MCF 10A (cell line): ENCODE measurements around the gene RUNX3. TPM values are rescaled to one million over a fixed set of nuclear protein-coding genes. Genes with fewer than 3 reads are reported as not detected.

Experiments
- BruUV-seq: library from RNA; stranded (reverse); fragments of 400-500 nt; replicated peaks from 2 replicates; lab custom pipeline; 2021; lab: Mats Ljungman, UMichigan
- CTCF ChIA-PET: fragments of 300-600 bp; sonication (Branson Sonifier 250); formaldehyde crosslinking; extraction: SDS; loops from one replicate; lab custom pipeline; 2021; ENCODE audit warnings: antibody characterized with exemption, inconsistent platforms; lab: Yijun Ruan, JAX
- POLR2A ChIA-PET: fragments of 300-600, 350-650 bp; sonication (Branson Sonifier 250); formaldehyde crosslinking; extraction: SDS; loops from one replicate; lab custom pipeline; 2020; ENCODE audit warnings: antibody characterized with exemption, inconsistent platforms; lab: Yijun Ruan, JAX
- DNase-seq: peaks from one replicate; pipeline ENCODE4 v3.0.0-alpha.2; 2018; ENCODE audit not compliant: unreplicated experiment
- H3K27ac Mint-ChIP-seq: one replicate; pipeline ENCODE4 v1.8.0; 2022; ENCODE audit warnings: mild to moderate bottlenecking, low read depth, mixed read lengths; ENCODE audit not compliant: unreplicated experiment
- H3K27me3 Mint-ChIP-seq: one replicate; pipeline ENCODE4 v1.8.0; 2022; ENCODE audit warnings: mixed read lengths; ENCODE audit not compliant: insufficient read depth, unreplicated experiment
- H3K36me3 Mint-ChIP-seq: one replicate; pipeline ENCODE4 v1.8.0; 2022; ENCODE audit warnings: mild to moderate bottlenecking, moderate library complexity, mixed read lengths; ENCODE audit not compliant: insufficient read depth, unreplicated experiment
- H3K4me1 Mint-ChIP-seq: one replicate; pipeline ENCODE4 v1.8.0; 2022; ENCODE audit warnings: mixed read lengths; ENCODE audit not compliant: insufficient read depth, unreplicated experiment
- H3K4me3 Mint-ChIP-seq: one replicate; pipeline ENCODE4 v1.8.0; 2022; ENCODE audit warnings: mild to moderate bottlenecking, moderate library complexity, mixed read lengths; ENCODE audit not compliant: unreplicated experiment
- H3K9me3 Mint-ChIP-seq: one replicate; pipeline ENCODE4 v1.8.0; 2022; ENCODE audit warnings: mixed read lengths; ENCODE audit not compliant: unreplicated experiment
- intact Hi-C: fragments of 100-400 bp; cut with micrococcal nuclease; formaldehyde crosslinking; loops from 2 replicates; pipeline ENCODE4 v1.14.1; 2022
- total RNA-seq: library from RNA; stranded (reverse); gene quantifications from 2 replicates; pipeline ENCODE4 v1.2.3, GENCODE V29; 2022
- TF ChIP-seq, protein P1 (sequence below): fragments of 200-600 bp; IDR thresholded peaks from one replicate; pipeline ENCODE4 v1.8.0; 2022; ENCODE audit warnings: antibody characterized with exemption, mild to moderate bottlenecking; ENCODE audit not compliant: unreplicated experiment

RUNX3 gene
- total RNA-seq, 1 experiment from 2014 or later: not detected

GRCh38 chr1:24944318-24944717, 14.2 kb upstream of the RUNX3 start:
- Mint-ChIP-seq H3K36me3 (no peaks in the 10 kb centered on the region), H3K27ac (no peak overlapping the region), H3K9me3 (no peaks in the 10 kb centered on the region), H3K4me3 (no peak overlapping the region), H3K4me1 (peaks cover 6% of the 10 kb centered on the region), H3K27me3 (no peaks in the 10 kb centered on the region)
- BruUV-seq: no TSS peak
- ChIA-PET CTCF (no interaction called here), POLR2A (no interaction called here)
- TF ChIP-seq, protein P1, sequence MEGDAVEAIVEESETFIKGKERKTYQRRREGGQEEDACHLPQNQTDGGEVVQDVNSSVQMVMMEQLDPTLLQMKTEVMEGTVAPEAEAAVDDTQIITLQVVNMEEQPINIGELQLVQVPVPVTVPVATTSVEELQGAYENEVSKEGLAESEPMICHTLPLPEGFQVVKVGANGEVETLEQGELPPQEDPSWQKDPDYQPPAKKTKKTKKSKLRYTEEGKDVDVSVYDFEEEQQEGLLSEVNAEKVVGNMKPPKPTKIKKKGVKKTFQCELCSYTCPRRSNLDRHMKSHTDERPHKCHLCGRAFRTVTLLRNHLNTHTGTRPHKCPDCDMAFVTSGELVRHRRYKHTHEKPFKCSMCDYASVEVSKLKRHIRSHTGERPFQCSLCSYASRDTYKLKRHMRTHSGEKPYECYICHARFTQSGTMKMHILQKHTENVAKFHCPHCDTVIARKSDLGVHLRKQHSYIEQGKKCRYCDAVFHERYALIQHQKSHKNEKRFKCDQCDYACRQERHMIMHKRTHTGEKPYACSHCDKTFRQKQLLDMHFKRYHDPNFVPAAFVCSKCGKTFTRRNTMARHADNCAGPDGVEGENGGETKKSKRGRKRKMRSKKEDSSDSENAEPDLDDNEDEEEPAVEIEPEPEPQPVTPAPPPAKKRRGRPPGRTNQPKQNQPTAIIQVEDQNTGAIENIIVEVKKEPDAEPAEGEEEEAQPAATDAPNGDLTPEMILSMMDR: no peak
- intact Hi-C loops: no loop called here
- DNase-seq: no peak

DNA sequence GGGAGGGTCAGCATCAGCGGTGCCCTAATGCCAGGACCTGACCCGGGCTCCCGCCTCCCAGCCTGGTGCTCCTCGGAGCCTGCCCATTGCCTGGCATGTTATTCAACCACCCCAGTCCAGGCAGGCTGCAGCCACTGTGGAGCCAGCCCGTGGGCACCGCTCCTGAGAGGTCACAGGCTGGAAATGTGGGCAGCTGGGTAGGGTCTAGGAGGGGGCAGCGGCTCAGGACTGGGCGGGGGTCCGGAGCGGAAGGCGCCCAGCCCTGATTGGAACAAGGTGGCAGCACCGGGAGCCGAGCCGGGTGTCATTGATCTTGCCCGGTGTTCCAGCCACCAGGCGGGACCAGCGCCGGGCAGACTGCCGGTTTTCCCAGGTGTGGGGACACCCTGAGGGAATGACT, 12.7 kb upstream of the RUNX3 start:
- H3K4me3 Mint-ChIP-seq: no peak overlapping the region
- H3K27ac Mint-ChIP-seq: no peak overlapping the region
- H3K4me1 Mint-ChIP-seq: no peaks in the 10 kb centered on the region
- POLR2A ChIA-PET: no interaction called here
- BruUV-seq: no TSS peak
- no peak for DNase-seq
- H3K36me3 Mint-ChIP-seq: no peaks in the 10 kb centered on the region
- no peaks in the 10 kb centered on the region for H3K9me3 Mint-ChIP-seq
- TF ChIP-seq, protein P1: no peak
- intact Hi-C loops: no loop called here
- CTCF ChIA-PET: interaction anchor here (0.7 to 1.4 kb wide), 3 partner anchors 9 to 158 kb away, joined by 3 to 4 read pairs (median 3); no protein-coding TSS in a partner anchor
- H3K27me3 Mint-ChIP-seq: no peaks in the 10 kb centered on the region

DNA sequence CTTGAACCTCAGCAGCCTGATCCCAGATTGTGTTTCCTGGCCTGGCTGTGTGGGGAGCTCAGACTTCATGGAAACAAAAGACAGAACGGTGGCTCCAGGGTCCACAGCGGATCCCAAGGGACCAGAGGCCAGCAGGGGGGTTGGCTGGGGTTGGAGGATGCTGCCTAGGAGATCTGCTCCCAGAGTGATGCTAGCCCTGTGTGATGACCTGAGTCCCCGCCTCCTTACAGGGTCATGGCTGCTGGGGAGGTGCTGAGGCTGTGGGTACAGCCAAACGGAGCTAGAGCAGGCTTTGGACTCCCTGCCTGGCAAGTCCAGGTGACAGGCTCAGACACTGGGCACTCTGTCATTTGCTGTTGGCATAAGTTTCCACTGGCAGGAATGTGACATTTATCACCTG, 11.5 kb upstream of the RUNX3 start:
- BruUV-seq: no TSS peak
- H3K27ac Mint-ChIP-seq: no peak overlapping the region

DNA sequence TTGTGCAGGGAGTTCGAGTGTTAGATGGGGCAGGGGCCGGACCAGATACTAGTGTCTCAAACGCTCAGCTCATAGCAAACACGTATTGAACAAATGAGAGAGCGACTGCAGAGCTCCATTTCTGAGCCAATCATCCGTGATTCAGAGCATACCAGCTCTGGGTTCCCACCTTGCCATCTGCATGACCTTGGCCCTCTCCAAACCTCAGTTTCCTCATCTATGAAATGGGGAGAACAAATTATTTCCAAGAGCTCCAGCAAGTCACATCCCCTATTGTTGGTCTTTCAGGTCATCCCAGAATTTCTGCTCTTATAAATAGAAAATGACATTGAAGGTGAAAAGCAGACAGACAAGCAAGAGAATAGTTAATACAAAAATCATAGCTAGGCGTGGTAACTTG, 10.2 kb upstream of the RUNX3 start:
- BruUV-seq: no TSS peak
- Mint-ChIP-seq H3K4me1 (no peaks in the 10 kb centered on the region), H3K4me3 (no peak overlapping the region), H3K27ac (no peak overlapping the region), H3K27me3 (no peaks in the 10 kb centered on the region), H3K36me3 (no peaks in the 10 kb centered on the region), H3K9me3 (no peaks in the 10 kb centered on the region)
- ChIA-PET CTCF (interaction anchor here (0.8 kb wide), 1 partner anchor 161 kb away, joined by 5 read pairs; no protein-coding TSS in a partner anchor), POLR2A (no interaction called here)
- intact Hi-C loops: no loop called here
- no peak for DNase-seq
- TF ChIP-seq, protein P1: no peak

More for the DNA sequence above, 11.5 kb upstream of the RUNX3 start:
- Mint-ChIP-seq H3K4me1 (no peaks in the 10 kb centered on the region), H3K36me3 (no peaks in the 10 kb centered on the region), H3K4me3 (no peak overlapping the region), H3K9me3 (no peaks in the 10 kb centered on the region), H3K27me3 (no peaks in the 10 kb centered on the region)
- TF ChIP-seq, protein P1: no peak
- intact Hi-C loops: no loop called here
- no peak for DNase-seq
- CTCF ChIA-PET: interaction anchor here (0.7 to 1.0 kb wide), 3 partner anchors 10 to 111 kb away, joined by 3 read pairs; no protein-coding TSS in a partner anchor
- POLR2A ChIA-PET: no interaction called here
